Suprapubic skin (tissue), 2 donors: ENCODE measurements around the gene PCDHB11.
"Not testable (repeated sequence)": the region's sequence is repeated elsewhere in the genome, so short reads cannot be mapped to it uniquely, and the experiment has no call there.

Source experiments
- EP300 ChIP-seq: sonication (generic); formaldehyde crosslinking; IDR thresholded peaks from one replicate; pipeline ENCODE4 v1.6.1; 2017; ENCODE audit warnings: antibody characterized with exemption
- POLR2A ChIP-seq, 2 donors: fragments of 450-650 bp; IDR thresholded peaks; one replicate each; pipeline ENCODE4 v1.6.1; 2017; ENCODE audit warnings: antibody characterized with exemption in 2 of 2, mild to moderate bottlenecking in 2 of 2, moderate library complexity in 2 of 2

DNA sequence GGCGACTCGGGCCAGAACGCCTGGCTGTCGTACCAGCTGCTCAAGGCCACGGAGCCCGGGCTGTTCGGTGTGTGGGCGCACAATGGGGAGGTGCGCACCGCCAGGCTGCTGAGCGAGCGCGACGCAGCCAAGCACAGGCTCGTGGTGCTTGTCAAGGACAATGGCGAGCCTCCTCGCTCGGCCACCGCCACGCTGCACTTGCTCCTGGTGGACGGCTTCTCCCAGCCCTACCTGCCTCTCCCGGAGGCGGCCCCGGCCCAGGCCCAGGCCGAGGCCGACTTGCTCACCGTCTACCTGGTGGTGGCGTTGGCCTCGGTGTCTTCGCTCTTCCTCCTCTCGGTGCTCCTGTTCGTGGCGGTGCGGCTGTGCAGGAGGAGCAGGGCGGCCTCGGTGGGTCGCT is 5.1 kb upstream of the PCDHB11 start:
- not testable (repeated sequence) for TF ChIP-seq POLR2A (IDR thresholded peaks at IDR 0.05); EP300
